Ramos (cell line): Measurements from ENCODE around the gene PITRM1.
"Not testable (repeated sequence)": the region's sequence is repeated elsewhere in the genome, so short reads cannot be mapped to it uniquely, and the experiment has no call there.

Experiments used
- in situ Hi-C: fragments of 300-500 bp; cut with MboI; formaldehyde crosslinking; loops from one replicate; pipeline ENCODE4 v1.14.3; 2022; ENCODE audit warnings: low sequenced_read_pairs; ENCODE audit not compliant: unreplicated experiment

PITRM1 gene

DNA sequence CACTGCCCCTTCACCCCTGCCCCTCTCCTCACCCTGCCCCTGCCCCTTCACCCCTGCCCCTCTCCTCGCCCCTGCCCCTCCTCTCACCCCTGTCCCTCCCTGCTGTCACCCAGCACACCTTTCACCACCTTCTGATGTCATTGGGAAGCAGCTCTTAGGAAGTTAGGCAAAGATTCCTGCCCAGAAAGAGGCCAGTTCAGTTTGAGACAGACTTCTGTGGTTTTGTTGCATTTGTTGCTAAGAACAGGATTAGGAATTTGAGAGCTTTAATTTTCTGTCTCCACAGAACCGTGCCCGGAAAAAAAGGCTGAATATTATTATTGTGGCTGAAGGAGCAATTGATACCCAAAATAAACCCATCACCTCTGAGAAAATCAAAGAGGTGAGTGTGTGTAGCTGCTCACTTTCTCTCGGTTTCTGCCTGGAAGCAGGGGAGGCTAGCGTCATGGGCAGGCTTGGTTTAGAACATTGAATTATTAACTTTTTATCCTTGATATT, 65.6 kb downstream of the PITRM1 start:
- in situ Hi-C loops: no loop called here

DNA sequence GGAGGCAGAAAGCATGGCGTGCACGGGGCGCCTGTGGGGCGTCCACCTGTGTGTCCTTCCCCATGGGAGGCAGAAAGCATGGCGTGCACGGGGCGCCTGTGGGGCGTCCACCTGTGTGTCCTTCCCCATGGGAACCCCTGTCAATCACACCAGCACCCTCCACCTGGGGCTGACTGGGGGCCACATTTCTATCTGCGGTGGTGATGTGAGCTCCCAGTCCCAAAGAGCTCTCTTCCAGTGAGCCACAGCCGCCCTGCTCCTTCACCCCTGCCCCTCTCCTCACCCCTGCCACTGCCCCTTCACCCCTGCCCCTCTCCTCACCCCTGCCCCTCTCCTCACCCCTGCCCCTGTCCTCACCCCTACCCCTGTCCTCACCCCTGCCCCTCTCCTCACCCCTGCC, 66.3 kb downstream of the PITRM1 start:
- in situ Hi-C loops: not testable (repeated sequence)

DNA sequence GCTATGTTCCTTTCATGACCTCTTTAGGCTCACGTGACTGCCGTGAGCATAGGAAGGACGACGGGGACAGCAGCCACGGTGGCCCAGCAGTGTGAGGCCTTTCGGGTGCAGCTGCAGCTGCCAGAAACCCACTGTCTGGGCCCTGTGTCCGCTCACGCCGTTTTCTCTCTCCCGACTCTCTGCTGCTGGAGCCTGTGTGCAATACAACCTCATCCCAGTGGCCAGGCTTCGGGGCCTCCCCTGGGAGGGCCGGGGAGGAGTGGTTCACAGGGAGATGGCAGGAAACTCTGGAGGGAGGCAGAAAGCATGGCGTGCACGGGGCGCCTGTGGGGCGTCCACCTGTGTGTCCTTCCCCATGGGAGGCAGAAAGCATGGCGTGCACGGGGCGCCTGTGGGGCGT, 66.7 kb downstream of the PITRM1 start:
- in situ Hi-C loops: no loop called here

DNA sequence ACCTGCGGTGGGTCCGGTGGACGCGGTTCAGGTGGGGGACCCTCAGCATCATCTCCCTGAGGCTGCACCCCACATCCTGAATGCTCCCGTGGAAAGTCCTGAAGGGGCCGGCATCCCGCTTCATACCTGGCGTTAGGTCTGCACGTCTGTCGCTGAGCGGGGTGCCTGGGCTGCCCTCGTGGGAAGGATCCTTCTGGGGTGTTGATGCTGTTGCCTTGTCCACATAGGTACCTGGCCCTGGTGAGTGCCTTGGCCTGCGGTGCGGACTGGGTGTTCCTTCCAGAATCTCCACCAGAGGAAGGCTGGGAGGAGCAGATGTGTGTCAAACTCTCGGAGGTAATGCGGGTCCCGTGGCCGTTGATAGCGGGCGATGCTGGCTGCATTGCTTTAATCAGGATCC, 67.4 kb downstream of the PITRM1 start:
- in situ Hi-C loops: no loop called here

DNA sequence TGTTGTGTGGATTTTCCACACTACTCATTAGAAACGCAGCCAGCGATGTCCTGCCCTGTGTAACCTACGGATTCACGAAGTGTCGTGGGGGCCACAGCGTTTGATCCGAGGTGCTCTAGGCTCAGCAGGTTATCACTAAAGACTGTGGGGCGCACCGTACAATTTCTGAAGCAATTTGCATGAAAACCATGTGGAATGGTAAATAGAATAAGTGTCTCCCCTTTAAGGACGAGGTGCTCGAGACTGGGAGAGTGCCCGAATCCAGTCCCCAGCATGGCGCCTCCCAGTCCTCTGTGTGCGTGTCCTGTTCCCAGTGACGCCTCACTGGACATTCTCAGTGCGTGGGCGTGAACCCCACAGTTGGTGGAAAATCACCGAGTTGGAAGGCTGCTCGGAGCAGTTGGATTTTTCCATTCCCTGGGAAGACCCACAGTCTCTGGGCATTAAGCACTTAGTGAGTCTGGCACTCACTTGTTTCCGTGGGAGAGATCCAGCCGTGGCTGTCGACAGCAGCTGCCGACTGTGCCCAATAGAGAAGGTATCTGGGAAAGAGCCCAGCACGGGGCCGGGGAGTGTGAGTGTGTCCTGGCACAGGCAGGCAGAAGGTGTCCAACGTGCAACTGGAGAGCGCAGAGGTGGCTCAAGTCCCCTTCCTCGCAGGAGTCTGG, 68.2 kb downstream of the PITRM1 start:
- in situ Hi-C loops: no loop called here

DNA sequence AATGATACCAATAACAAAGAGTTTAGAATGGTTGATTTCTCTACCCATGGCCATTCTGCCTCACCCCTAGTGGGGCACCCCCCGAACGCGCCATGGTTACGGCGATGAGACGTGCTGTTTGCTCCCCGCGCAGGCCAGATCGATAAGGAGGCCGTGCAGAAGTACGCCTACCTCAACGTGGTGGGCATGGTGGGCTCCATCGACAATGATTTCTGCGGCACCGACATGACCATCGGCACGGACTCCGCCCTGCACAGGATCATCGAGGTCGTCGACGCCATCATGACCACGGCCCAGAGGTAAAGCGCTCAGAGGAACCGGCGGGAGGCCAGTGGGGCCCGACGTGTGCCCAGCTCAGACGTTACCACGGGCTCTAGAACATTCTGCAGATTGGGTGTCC, 68.9 kb downstream of the PITRM1 start:
- in situ Hi-C loops: no loop called here

DNA sequence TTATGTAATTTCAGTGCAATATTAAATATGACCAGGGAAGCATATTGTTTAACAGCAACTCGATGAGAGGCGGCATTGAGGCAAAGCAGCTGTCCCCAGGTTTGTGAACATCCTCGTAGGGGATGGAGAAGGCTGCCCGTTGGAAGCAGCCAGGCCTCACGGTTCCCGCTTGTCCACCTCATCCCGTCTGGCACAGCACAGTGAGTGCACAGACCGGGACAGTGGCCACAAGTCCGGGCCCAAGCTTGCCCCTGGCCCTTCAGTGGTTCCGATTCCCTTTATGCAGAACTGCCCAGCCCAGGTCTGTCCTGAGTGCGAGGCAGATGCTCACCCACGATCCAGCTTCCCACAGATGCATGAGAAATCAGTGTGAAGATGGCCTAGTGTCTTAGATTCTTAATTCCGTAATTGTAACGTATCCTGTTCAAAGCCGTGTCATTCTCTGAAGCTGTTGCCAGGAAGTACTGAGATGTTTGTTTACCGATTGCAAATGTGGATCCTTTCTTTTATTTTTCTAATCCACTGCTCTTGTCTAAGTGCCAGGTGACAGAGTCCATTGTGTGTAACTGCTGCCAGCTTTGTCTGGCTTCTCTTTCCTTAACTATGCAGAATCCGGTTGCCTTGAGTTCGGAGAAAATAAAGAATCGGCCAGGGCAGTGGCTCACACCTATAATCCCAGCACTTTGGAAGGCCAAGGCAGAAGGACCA, 69.7 kb downstream of the PITRM1 start:
- in situ Hi-C loops: no loop called here

DNA sequence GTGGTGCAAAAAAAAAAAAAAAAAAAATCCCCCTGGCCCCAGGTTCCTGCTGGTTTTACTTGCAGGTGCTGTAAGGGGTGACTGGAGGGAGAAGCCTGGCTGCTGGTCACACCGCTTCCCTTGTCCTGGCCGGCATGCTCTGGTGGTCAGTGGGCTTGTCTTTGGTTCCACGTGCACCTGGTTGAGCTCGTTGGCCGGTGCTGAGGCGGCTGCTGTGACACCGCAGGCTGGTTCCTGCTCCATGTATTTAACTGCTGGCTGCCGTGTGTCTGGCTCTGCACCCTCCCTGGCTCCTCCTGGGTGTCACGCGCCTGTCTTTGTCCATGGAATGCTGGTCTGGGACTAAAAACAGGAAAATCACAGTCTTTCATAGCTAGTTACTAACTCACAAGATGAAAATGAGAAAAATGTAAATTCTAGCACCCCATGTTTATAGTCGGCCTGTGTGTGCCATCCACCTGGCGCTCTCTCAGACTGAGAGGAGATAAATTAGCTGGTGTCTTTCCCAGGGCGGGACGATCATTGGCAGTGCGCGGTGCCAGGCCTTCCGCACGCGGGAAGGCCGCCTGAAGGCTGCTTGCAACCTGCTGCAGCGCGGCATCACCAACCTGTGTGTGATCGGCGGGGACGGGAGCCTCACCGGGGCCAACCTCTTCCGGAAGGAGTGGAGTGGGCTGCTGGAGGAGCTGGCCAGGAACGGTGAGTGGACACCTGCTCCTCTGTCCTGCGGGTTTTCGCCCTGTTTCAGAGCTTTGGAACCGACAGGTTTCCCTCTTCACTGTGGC, 71.5 kb downstream of the PITRM1 start:
- in situ Hi-C loops: no loop called here

DNA sequence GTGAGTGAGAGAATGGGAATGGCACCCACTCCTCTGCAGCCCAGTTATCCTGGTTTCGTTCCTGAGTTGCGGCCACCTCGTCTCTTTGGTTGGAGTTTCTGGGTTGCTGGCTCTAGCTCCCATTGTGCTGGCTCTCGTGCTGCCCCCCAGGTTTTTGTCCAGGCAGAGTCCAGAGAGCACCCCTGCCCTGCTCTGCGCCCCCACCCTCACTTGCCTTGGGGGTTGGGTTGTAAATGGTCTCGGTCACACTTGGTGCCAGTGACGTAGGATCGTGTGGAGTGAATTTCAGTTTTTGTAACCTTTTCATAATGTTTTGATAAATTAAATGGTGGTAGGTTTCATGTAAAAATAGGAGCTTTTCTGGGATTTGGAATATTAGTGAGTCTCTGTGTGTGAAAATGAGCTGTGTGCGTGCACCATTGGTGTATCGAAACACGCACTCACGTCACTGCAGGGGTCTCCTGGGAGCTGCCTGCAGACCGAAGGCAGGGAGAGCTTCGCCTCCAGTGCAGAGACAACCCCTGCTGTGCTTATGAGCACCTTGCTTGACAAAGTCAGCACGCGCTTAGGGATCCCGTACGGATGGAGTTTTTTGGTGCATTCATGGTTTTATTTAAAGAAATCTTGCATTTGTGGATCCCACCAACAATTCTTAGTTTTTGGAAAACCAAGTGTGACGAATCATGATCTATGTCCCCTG, 72.3 kb downstream of the PITRM1 start:
- in situ Hi-C loops: no loop called here

DNA sequence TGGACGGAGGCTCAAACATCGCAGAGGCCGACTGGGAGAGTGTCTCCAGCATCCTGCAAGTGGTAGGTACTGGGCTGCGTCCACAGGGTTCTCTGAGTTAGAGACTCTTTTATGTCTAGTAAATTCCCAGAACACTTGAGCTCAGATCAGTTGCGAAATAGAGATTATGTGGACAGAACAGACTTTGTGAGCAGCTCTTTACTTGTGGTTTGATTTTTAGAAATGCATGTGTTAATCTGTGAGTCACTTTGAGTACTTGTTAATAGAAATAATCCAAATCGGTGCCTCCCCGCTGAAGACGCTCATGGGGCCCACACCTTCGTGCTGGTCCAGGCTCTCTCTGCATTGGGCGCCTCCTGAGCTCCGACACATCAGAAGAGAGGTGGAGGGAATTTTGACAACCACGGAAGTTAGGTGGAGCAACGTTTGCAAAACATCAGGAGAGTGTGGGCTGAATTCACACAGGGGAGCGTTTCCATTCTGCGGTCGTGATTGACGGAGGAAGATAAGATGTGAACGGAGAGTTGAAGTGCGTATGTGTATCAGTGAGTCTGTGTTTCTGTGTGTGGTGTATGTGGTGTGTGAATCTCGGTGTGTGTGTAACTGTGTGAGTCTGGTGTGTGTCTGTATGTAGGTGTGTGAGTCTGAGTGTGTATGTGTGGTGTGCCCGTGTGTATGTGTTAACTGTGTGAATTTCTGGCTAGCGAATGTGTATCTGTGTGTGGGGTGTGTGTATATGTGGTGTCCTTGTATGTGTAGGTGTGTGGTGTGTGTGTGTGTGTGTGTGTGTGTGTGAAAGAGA, 73.1 kb downstream of the PITRM1 start:
- in situ Hi-C loops: no loop called here

DNA sequence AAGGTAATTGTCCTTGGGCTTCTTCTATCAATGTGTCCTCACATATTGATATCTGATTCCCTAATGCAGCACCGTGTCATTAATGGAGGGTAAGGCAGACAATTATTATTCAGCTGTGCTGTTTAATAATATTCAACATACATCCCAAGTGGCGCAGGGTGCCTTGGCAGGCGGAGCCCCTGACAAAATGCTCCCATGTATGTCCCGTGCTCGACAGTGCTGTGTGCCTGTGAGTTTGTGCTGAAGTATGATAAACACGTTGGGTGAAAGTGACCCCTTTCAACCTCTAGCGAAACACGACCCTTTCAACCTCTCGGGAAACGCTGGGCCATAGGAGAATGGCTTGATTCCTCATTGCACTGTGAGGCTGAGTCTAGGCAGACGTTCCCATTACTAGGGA, 73.9 kb downstream of the PITRM1 start:
- in situ Hi-C loops: no loop called here

DNA sequence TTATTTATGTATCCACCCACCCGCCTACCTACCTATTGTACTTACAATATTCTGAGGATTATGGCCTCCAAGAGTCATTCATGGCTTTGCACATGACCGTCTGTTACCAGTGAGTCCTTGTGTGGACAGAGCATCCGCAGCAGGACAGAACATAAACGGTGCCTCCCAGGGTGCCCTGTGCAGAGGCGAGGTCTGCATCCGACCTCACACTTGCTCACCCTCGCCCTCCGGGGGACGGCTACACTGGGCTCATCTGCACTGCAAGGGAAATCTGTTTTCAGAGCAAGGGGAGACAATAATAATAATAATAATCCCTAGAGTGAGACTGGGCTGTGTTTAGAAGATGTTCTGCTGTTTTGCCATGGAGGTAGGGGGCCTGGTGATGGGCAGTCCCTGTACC, 75.4 kb downstream of the PITRM1 start:
- in situ Hi-C loops: no loop called here

DNA sequence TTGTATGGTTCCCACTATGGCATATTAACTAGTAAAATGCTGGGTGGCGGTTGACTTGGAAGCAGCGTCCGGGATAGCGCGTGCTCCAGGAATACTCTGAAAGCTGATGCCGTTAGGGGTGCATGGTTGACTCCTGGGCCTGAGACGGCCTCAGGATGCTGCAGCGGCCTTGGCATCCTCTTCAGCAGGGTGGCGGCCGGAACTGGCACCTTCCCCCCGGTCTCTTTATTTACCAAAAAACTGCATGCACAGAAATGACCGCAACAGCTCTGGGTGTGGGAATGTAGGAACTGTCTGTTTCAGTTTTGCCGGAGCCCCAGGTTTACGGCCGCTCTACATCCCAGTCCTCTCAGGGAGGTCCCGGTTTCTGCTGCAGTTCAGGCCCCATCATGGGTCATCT, 76.4 kb downstream of the PITRM1 start:
- in situ Hi-C loops: no loop called here

DNA sequence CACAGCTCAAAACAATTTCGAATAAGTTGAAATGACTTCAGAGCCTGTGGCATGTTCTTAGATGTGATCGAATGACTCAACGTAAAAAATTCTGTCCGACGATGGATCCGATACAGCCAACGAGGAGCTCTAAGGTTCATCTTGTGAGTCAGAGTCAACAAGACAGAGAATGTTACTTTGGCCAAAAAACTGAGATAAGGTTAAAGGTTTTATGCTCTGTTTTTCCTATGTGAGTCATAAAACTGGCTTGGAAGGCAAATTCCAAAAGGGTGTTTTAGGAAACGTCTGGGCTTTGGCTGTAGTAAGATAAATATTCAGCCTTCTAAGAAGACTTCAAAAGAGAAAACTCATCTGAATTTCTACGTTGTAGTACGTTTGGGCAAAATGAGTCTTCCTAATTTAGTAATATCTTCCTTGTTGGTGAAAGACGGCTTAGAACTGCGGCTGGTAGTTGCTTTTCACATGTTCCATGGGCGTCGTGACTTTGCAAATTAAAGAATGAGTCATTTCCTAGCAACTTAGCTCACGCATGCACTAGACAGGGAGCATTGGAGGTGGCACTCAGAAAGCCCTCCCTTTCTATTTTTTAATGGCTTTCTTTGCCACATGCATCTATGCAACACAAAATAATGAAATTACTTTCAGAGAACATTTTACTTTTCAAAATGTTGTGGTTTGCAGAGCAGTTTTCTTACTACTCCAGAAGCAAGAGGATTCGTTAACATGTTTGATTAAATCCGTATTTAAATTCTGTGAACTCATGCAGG, 77.0 kb downstream of the PITRM1 start:
- in situ Hi-C loops: no loop called here

DNA sequence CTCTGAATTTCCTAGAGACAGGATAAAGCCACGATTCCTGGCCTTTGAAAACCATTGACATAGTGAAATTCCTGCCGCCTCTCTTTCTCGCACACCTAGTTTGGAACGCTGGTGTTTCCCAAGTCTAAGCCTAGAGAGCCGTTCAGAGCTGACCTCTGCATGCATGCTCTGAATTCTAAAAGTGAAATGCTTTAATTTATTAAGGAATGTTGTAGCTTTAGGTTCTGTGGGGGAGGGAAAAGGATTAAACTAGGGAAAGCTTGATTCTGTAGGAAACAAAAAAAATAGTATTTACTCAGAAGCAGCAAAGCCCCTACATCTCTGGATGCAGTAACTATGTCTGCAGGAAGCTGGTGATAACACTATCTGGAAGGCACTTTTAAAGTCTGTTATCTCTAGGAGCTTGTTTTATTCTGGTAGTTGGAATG, 78.0 kb downstream of the PITRM1 start:
- in situ Hi-C loops: no loop called here

DNA sequence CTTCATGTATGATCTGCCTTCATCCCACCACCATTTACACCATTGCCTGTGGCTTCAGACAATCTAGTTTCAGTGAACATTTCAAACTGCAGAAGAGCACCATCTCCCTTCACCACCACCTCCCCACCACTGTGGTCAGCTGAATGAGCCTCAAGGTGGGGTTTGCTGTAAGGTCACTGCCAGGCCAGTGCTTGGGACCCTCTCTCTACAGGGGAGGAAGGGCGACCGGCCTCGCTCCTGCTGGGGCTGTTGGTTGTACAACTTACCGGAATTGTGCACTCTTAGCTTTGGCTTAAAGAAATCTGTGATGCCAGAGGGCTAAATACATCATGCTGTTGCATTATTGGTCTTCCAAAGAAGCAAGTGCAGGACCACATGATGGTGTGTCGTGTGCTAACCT, 78.6 kb downstream of the PITRM1 start:
- in situ Hi-C loops: no loop called here

DNA sequence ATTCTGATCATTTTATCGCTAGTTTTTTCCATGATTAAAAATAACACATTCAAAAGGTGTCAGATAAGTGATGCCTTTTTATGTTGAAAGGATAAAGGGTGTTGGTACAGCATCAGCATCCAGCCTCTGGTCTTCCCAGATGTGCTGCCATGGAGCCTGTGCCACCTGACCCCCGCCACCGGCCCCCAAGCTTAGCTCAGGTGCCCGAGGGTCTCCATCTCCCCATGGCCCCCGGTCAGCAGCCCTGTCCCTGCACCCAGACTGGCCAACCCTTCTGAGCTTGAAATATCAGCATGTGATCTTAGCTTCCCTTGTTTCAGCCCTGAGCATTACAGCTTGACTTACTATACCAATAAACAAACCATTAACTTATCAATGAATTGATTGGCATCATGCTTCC, 80.7 kb downstream of the PITRM1 start:
- in situ Hi-C loops: no loop called here

DNA sequence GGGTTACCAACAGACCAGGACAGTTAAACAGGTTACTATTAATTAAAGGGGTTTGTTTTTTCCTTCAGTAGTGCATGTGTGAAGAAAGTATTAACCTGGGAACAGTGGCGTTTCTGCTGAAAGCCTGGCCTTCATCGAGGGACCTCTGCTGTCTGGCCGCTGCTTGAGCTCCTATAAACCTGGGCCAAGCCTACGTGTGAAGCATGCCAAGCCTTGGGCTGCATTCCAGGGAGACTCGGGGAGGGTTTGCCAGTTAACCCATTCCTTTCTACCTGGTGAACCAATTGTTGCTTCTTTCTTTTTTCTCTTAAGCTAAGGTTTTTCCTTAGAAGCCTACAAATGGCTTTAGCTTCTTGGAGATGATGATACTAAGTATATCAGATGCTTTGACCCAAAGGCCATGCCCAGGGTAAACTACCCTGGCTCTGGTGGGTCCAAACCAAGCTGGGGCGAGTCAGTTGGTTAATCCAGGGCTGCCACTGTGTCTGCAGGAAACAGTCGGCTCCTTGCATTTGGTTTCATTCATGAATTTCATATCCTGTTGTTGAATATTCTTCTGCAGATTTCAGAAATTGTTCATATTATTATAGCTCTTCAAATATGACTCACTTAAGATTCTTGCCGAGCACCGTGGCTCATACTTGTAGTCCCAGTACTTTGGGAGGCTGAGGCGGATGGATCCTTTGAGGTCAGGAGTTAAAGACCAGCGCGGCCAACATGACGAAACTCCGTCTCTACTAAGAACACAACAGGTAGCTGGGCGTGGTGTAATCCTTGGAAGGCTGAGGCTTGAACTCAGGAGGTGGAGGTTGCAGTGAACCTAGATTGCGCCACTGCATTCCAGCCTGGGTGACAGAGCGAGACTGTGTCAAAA, 81.4 kb downstream of the PITRM1 start:
- in situ Hi-C loops: no loop called here
